SH-SY5Y (cell line): Measurements from ENCODE around the gene MAP3K4.

Experiments
- GATA2 ChIP-seq: IDR thresholded peaks from 2 replicates; pipeline ENCODE4 v1.6.1; 2011; ENCODE audit warnings: mild to moderate bottlenecking, low read depth, low read length
- GATA3 ChIP-seq: IDR thresholded peaks from 2 replicates; pipeline ENCODE4 v1.6.1; 2011; ENCODE audit warnings: low read depth, mild to moderate bottlenecking, low read length, moderate library complexity

DNA sequence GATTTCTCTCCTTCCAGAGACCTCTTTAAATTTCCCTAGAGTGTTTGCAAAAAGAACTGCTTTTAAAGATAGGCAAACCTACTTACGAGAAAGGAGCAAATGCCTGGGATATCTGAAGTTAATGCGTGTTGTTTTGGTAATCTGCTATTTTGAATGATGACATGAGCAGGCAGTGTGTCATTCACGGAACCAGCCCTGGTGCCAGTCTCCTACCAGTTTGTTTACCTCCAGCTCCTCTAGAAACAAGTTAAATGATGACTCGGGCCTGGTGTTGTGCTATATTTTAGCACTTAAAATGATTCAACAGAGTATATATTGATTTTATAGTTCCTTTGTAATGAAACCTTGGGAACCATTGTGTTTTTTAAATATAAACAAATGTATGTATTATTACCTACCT is 41.1 kb upstream of the MAP3K4 start:
- TF ChIP-seq GATA2 (no peak), GATA3 (no peak)
